Left renal cortex interstitium (tissue), 4 donors: ENCODE data around the gene PSORS1C1. TPM values are rescaled to one million over a fixed set of nuclear protein-coding genes. Genes with fewer than 3 reads are reported as not detected.
A peak's percentile ranks its signal among the peaks of the same experiment; 100 is the strongest.

ENCODE experiments used
- DNase-seq, 4 donors: peaks; one replicate each; pipeline ENCODE4 v3.0.0-alpha.2; 2013; ENCODE audit warnings: low read depth in 4 of 4, low spot score in 2 of 4, missing footprints in 1 of 4
- polyA plus RNA-seq, 4 donors: library from polyadenylated mRNA; unstranded; fragments of 120-200 nt; gene quantifications; one replicate each; pipeline ENCODE4 v1.2.1, GENCODE V29; 2013; ENCODE audit not compliant: insufficient read length in 4 of 4

The PSORS1C1 gene
- polyA plus RNA-seq, 4 donors, result 0.05 to 0.34 (median 0.21) TPM; not detected in 1

DNA sequence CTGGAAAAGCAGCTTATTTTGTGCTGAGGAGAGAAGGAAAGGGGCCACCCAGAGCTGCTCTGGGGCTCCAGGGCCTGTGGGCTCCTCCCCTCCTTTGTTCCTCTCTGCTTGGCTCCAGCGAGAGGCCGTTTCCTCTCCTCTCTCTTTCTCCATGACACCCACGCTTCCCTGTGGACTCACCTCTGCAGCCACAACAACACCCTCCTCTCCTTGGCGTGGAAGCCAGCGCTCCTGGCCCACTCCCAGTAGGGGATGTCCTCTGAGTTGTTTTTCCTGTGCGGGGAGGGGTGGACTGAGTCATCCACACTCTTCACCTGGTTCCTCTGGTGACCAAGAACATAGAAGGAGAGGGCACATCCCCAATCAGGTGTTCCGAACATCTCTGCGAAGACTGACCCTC lies 10.6 kb downstream of the PSORS1C1 start:
- no peak for DNase-seq

- no peak for DNase-seq
Observed at GRCh38 chr6:31125586-31126363, 11.2 kb downstream of the PSORS1C1 start.

GRCh38 chr6:31126396-31127175 lies 12.0 kb downstream of the PSORS1C1 start:
- DNase-seq, result no peak

- peak in 2 of 4 donors; percentile 16 to 37 for DNase-seq
Observed at GRCh38 chr6:31128093-31128676, 13.6 kb downstream of the PSORS1C1 start.

- no peak for DNase-seq
Observed at GRCh38 chr6:31129130-31129529, 14.5 kb downstream of the PSORS1C1 start.

GRCh38 chr6:31130751-31131150 lies 16.2 kb downstream of the PSORS1C1 start:
- DNase-seq, result no peak

DNA sequence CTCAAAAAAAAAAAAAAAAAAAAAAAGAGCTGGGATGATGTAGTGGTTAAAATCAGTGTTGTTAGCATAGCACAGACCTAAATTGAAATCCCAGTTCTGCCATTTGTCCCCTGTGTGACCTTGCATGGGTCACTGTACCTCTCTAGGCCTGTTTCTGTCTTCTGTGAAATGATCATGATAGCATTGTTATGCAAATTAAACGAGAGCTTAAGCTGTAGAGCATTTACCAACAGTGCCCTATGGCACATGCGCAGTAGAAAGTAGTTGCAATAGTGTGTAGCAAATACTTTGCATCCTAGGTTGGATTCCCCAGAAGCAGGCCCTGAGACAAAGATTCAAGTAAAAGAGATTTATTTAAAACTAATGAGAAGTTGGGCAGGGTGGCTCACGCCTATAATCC lies 17.0 kb downstream of the PSORS1C1 start:
- DNase-seq, result no peak

DNA sequence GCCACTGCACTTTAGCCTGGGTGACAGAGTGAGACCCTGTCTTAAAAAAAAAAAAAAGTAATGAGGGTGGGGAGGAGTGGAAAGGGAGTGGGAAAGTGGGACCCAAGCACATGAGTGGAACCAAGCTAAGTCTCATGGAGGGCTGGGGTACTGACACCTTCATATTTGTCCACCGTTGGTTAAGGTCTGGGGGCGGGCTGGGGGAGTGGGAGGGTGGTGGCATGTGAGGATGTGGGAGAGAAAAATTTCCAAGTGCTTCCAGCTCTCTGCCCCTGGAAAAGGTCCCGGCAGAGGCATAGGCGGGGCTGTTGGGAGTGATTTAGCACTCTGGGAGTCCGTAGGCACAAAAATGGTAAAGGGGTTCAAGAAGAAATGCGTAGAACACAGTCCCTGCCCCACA lies 18.2 kb downstream of the PSORS1C1 start:
- DNase-seq, result no peak

DNA sequence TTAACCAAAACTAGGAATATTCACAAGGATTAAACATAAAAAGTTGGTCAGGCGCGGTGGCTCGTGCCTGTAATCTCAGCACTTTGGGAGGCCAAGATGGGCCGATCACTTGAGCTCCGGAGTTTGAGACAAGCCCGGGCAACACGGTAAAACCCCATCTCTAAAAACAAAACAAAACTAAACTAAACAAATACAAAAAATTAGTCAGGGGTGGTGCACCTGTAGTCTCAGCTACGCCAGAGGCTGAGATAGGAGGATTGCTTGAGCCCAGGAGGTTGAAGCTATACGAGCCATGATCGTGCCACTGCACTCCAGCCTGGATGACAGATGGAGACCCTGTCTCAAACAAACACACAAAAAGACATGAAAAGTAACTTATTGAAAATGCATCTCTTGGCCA lies 21.1 kb downstream of the PSORS1C1 start:
- no peak for DNase-seq

- no peak for DNase-seq
Observed at GRCh38 chr6:31138982-31139381, 24.4 kb downstream of the PSORS1C1 start, which contains the start of gene PSORS1C2. Gene PSORS1C2 (minus strand): TSS chr6:31139066. CDS start chr6:31139026, 40 bp downstream.

- DNase-seq, result no peak
Observed at GRCh38 chr6:31139599-31139998, 25.0 kb downstream of the PSORS1C1 start.

- DNase-seq, result no peak
Observed at GRCh38 chr6:31140643-31141042, 26.0 kb downstream of the PSORS1C1 start.

GRCh38 chr6:31142361-31142761 lies 27.8 kb downstream of the PSORS1C1 start:
- DNase-seq, result no peak

- no peak for DNase-seq
Observed at GRCh38 chr6:31143148-31143547, 28.5 kb downstream of the PSORS1C1 start.

GRCh38 chr6:31144296-31144969 lies 29.8 kb downstream of the PSORS1C1 start:
- no peak for DNase-seq

GRCh38 chr6:31144970-31145340 lies 30.4 kb downstream of the PSORS1C1 start:
- no peak for DNase-seq

DNA sequence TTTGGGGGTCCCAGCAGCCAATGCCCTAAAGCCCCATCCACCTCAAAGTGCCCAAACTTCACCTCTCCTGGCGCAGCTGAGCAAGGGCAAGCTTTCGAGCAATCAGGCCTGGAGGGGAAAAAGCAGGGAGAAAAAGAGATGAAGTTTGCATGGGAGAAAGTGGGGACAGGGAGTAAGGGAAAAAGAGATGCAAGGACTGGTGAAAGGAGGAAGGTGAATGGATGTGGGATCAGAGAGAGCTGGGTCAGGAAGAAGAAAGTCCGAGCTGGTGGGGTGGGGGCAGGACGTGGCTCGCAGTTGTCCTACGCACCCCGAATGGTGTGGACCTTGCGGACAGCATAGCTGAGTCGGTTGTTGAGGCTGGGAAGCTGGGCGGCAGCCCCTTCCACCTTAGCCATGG lies 30.8 kb downstream of the PSORS1C1 start:
- DNase-seq, result no peak

- no peak for DNase-seq
Observed at GRCh38 chr6:31149827-31150447, 35.3 kb downstream of the PSORS1C1 start.

DNA sequence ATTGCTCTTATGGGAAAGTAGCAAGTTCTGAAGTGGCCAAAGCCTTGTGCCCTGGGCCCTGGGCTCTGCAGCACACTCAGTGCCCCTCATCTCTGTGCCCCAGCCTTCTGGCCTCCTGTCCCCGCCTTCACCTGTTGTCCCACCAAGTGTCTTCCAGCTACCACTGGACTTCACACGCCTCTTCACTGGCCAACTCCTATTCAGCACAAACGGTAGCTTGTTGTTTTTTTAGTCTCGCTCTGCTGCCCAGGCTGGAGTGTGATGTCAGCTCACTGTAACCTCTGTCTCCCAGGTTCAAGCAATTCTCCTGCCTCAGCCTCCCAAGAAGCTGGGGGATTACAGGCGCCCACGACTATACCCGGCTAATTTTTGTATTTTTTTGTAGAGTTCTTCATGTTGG lies 38.2 kb downstream of the PSORS1C1 start:
- DNase-seq, result no peak

DNA sequence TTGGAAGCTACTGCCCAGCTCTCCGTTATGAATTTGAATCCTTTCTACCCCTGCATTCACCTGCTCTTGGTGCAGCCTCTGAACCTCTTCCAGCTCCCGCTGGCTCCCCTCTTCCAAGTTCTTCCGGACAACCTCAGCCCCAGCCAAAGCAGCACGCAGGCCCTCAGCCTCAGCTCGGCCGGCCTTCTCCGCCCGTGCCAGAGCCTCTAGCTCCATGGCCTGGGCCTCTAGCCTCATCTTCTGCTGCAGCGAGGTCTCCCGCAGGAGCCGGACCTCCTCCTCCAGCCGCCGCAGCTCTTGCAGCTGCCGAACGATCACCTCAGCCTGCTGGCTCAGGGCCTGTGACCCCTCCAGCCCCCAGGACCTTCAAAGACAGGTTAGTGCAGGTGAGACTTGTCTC lies 39.8 kb downstream of the PSORS1C1 start:
- DNase-seq, result no peak

DNA sequence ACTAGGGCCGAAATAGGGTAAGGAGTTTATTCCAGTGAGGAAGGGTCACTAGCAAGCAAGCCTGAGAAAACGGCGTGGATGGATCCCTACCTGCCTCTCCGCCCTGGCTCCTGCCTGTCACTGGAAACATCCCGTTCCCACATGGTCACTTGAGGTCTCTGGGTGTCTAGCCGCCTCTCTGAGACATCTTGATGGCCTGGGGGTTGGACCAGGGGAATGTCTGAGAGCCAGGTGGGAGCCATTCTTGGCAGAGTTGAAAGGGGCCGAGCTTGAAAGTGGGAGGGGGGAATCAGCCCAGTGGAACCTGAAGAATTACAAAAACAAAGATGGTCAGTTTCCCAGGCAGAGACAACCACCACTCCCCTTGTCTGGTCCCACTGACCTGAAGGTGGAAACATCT lies 42.0 kb downstream of the PSORS1C1 start:
- no peak for DNase-seq
